Sigmoid colon (tissue), 7 donors: ENCODE data around the gene TAGLN2. TPM values are rescaled to one million over a fixed set of nuclear protein-coding genes. Genes with fewer than 3 reads are reported as not detected.

Experiments
- DNase-seq: peaks from one replicate; pipeline ENCODE4 v3.0.0-alpha.2; 2019
- H3K27ac ChIP-seq, 4 donors: fragments of 200-600 bp; sonication (generic); one replicate each; pipeline ENCODE4 v1.5.1; 2016 to 2019; ENCODE audit warnings: mild to moderate bottlenecking in 1 of 4
- H3K27me3 ChIP-seq, 3 donors: fragments of 200-600 bp; sonication (generic); one replicate each; pipeline ENCODE4 v1.5.1; 2019; ENCODE audit warnings: mild to moderate bottlenecking in 1 of 3
- H3K36me3 ChIP-seq, 4 donors: fragments of 200-600 bp; sonication (generic); one replicate each; pipeline ENCODE4 v1.5.1; 2016 to 2019
- H3K4me1 ChIP-seq, 4 donors: fragments of 200-600 bp; sonication (generic); one replicate each; pipeline ENCODE4 v1.5.1; 2017 to 2019
- H3K4me3 ChIP-seq, 4 donors: fragments of 200-600 bp; sonication (generic); one replicate each; pipeline ENCODE4 v1.5.1; 2017 to 2019; ENCODE audit warnings: mild to moderate bottlenecking in 2 of 4, moderate library complexity in 1 of 4
- H3K9me3 ChIP-seq, 4 donors: fragments of 200-600 bp in 3 of 4; sonication (generic) in 3 of 4; one replicate each; pipeline versions ENCODE4 v1.5.1 to v1.6.1; 2013 to 2019
- EP300 ChIP-seq, 4 donors: sonication (generic); formaldehyde crosslinking; IDR thresholded peaks; one replicate each; pipeline ENCODE4 v1.6.1; 2017; ENCODE audit warnings: antibody characterized with exemption in 4 of 4
- POLR2A ChIP-seq, 2 donors: fragments of 450-650 bp; IDR thresholded peaks; one replicate each; pipeline ENCODE4 v1.6.1; 2016; ENCODE audit warnings: antibody characterized with exemption in 2 of 2, mild to moderate bottlenecking in 2 of 2, moderate library complexity in 2 of 2
- POLR2AphosphoS5 ChIP-seq, 4 donors: sonication (generic); formaldehyde crosslinking; IDR thresholded peaks; one replicate each; pipeline ENCODE4 v1.6.1; 2017; ENCODE audit warnings: antibody characterized with exemption in 4 of 4
- WGBS, 2 donors: extraction: QIAGEN DNeasy Blood & Tissue Kit; methylation state at CpG; one replicate each; pipeline ENCODE4 v1.1.7; 2013; 5-methylcytosine and 5-hydroxymethylcytosine counted together
- intact Hi-C: fragments of 100-400 bp; cut with DNase I; formaldehyde crosslinking; loops from one replicate; pipeline ENCODE4 v1.15.1; 2023
- polyA plus RNA-seq, 3 donors: library from polyadenylated mRNA; stranded (reverse); fragments of 200-250 nt; gene quantifications; one replicate each; pipeline ENCODE4 v1.2.3, GENCODE V29; 2013
- total RNA-seq, 4 donors: library from RNA; depleted of rRNA; stranded (reverse); fragments of >200 nt; gene quantifications; one replicate each; pipeline ENCODE4 v1.1.0, GENCODE V29; 2016
- TF ChIP-seq, protein P1 (sequence below), 4 experiments: fragments of 450-650 bp in 3 of 4; fragments of 200-600 bp in 1 of 4; IDR thresholded peaks; one replicate each; pipeline ENCODE4 v1.5.1; 2016 to 2019; ENCODE audit warnings: antibody characterized with exemption in 4 of 4, mild to moderate bottlenecking in 3 of 4, moderate library complexity in 2 of 4
- donor health status: healthy with polysubstance abuse.
- donor health status: Bipolar disorder and iron deficiency.
- donor health status: healthy.

TAGLN2 gene
- total and polyA plus RNA-seq, 7 donors, result 88.8 to 770 (median 109) TPM

DNA sequence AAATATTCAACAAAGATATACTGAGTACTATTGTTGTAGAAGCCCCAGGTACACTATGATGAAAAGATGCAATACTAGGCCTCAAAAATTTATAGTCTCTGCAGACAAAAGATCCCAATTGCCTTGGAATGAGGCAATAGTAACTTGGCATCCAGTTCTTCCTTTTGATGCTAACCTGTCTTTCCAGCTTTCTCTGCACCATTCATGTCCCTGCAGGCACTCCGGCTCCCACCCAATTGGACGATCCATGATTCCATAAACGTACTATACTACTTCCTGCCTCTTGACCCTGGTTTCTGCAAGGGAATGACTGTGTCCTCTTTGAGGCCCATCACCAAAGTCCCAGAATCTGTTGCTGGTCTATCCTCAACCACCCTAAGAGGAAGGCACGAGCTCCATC is 8.0 kb upstream of the TAGLN2 start:
- 58 to 79% methylated on average over 4 of the region's 4 CpGs for WGBS, 2 donors
- Histone ChIP-seq H3K27me3 (no peaks in the 10 kb centered on the region), H3K9me3 (no peaks in the 10 kb centered on the region), H3K4me1 (peaks cover 0 to 11% (median 6%) of the 10 kb centered on the region in 4 donors), H3K27ac (no peak overlapping the region), H3K36me3 (no peaks in the 10 kb centered on the region), H3K4me3 (no peak overlapping the region)
- intact Hi-C loops, result no loop called here
- DNase-seq, result no peak
- no peak for TF ChIP-seq POLR2A (IDR thresholded peaks at IDR 0.05)
- TF ChIP-seq POLR2AphosphoS5 (IDR thresholded peaks at IDR 0.05), result no peak
- no peak for TF ChIP-seq EP300 (IDR thresholded peaks at IDR 0.05)
- TF ChIP-seq, protein P1, sequence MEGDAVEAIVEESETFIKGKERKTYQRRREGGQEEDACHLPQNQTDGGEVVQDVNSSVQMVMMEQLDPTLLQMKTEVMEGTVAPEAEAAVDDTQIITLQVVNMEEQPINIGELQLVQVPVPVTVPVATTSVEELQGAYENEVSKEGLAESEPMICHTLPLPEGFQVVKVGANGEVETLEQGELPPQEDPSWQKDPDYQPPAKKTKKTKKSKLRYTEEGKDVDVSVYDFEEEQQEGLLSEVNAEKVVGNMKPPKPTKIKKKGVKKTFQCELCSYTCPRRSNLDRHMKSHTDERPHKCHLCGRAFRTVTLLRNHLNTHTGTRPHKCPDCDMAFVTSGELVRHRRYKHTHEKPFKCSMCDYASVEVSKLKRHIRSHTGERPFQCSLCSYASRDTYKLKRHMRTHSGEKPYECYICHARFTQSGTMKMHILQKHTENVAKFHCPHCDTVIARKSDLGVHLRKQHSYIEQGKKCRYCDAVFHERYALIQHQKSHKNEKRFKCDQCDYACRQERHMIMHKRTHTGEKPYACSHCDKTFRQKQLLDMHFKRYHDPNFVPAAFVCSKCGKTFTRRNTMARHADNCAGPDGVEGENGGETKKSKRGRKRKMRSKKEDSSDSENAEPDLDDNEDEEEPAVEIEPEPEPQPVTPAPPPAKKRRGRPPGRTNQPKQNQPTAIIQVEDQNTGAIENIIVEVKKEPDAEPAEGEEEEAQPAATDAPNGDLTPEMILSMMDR (IDR thresholded peaks at IDR 0.05), result no peak

DNA sequence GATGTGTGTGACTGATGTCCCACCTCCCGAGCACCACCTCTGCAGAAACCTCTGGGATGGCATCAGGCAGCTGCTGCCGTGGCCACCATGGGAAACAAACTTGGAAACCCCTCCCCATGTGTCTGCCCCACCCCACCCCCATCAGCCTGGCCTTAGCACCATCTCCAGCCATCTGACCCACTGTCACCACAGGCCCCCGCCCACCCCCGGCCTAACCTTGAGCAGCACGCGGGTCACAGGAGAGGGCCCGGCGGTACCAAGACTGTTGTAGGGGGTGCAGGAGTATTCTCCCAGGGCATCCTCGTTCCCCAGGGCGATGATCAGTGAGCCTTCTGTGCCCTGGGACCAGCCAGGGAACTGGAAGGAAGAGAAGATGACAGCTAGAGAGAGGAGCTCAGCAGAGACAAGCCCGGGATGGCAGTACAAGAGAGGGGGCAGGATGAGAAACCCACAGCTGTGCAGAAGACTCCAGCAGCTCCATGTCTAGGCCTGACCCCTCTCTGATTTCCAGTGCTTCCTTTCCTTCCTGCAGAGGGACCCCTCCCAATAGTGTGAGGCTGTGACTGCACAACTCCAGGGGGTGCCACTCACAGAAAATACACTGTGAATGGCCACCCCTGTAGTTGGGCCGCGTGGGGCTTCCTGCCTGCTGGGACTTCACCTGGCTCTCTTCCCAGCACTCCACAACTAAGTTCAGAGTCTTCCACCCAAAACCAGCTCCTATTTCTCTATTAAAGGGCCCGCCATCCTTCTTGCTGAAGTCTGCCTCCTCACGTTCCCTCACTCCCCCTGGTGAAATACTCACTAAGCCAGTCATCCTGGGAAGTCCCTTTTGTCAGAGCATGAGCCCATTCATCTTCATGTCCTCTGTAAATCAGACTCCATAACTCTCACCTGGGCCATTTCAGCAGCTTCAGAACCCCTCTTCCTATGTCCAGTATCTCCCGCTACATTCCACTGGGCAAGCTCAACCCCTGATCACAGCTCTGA is 7.3 kb upstream of the TAGLN2 start:
- WGBS, 2 donors, result 88 to 90% methylated on average over 16 of the region's 16 CpGs
- Histone ChIP-seq H3K4me3 (no peak overlapping the region), H3K4me1 (peaks cover 0 to 11% (median 6%) of the 10 kb centered on the region in 4 donors), H3K9me3 (no peaks in the 10 kb centered on the region), H3K27ac (no peak overlapping the region), H3K36me3 (no peaks in the 10 kb centered on the region), H3K27me3 (no peaks in the 10 kb centered on the region)
- intact Hi-C loops, result no loop called here
- TF ChIP-seq EP300 (IDR thresholded peaks at IDR 0.05) (no peak), POLR2AphosphoS5 (IDR thresholded peaks at IDR 0.05) (no peak), POLR2A (IDR thresholded peaks at IDR 0.05) (no peak)
- DNase-seq, result no peak

DNA sequence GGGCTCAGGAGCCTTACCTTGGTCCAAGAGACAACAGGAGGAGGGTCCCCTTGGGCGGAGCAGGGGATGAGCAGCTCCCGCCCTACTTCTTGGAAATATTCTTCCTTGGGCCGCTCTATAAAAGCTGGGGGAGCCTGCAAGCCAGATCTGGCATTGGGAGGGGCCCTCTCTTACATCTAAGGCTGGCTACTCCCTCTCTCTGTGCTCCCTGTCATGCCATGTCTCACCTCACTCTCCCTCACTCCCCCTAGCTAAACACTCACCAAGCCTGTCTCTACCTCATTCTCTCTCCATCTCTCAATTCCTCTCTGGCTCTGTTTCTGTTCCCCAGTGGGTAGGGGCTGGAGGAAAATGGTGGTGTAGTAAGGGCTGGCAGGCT is 6.5 kb upstream of the TAGLN2 start:
- Histone ChIP-seq H3K4me3 (no peak overlapping the region), H3K9me3 (no peaks in the 10 kb centered on the region), H3K27me3 (no peaks in the 10 kb centered on the region), H3K36me3 (no peaks in the 10 kb centered on the region), H3K4me1 (peaks cover 0 to 7% (median 5%) of the 10 kb centered on the region in 4 donors), H3K27ac (no peak overlapping the region)
- TF ChIP-seq POLR2A (IDR thresholded peaks at IDR 0.05), result no peak
- TF ChIP-seq EP300 (IDR thresholded peaks at IDR 0.05), result no peak
- TF ChIP-seq, protein P1 (IDR thresholded peaks at IDR 0.05), result no peak
- TF ChIP-seq POLR2AphosphoS5 (IDR thresholded peaks at IDR 0.05), result no peak
- 93 to 97% methylated on average over 3 of the region's 3 CpGs for WGBS, 2 donors
- intact Hi-C loops, result no loop called here
- no peak for DNase-seq

DNA sequence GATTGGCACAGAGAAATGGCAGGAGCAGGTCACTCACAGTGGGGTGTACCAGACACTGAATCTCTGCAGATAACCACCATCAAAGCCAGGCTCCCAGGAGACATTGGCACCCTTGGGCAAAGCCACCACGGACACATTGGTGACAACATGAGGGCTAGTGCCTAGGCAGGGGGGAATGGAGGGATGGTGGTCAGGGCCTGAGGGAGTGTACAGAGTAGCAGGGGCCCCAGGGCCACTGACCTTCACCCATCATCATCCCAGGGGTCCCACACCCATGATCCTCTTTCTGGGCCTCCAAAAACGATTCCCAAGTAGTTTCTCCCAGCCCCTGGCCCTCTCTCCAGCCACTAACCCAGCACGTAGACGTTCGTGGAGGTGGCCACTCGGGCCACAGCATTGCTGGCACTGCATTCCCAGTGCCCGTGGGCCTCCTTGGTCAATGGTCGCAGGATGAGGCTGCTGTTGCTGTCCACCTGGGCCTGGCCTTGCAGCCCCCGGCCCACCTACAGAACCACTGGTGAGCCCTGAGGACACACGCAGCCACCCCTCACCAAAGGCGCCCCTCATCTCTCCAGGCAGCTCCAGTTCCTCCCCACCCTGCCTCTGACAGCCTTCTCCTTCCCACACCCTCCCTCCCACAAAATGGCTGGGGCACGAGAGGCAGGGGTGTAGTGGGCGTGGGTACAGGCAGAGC is 5.9 kb upstream of the TAGLN2 start:
- Histone ChIP-seq H3K27me3 (no peaks in the 10 kb centered on the region), H3K4me1 (peaks cover 0 to 7% (median 4%) of the 10 kb centered on the region in 4 donors), H3K9me3 (no peaks in the 10 kb centered on the region), H3K4me3 (no peak overlapping the region), H3K27ac (no peak overlapping the region), H3K36me3 (no peaks in the 10 kb centered on the region)
- intact Hi-C loops, result no loop called here
- no peak for TF ChIP-seq POLR2AphosphoS5 (IDR thresholded peaks at IDR 0.05)
- TF ChIP-seq, protein P1 (IDR thresholded peaks at IDR 0.05), result no peak
- TF ChIP-seq POLR2A (IDR thresholded peaks at IDR 0.05), result no peak
- no peak for TF ChIP-seq EP300 (IDR thresholded peaks at IDR 0.05)
- WGBS, 2 donors, result 91 to 94% methylated on average over 13 of the region's 13 CpGs
- DNase-seq, result no peak

DNA sequence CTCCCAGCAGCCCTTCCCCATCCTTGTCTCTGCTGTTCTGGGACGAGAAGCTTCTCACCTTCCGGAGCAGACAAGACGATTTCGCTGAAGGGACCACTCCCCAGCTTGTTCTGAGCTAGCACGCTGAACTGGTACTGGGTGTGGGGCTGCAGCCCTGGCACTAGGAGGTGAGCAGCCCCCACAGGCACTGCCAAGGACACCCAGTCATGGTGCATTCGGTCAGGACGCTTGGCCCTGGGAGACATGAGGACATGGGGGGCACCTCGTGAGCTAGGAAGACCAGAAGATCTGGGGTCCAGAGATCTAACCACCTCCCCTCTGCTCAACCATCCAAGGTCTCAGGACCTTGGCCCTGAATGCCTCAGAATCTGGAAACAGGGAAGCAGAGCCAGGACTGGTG is 5.3 kb upstream of the TAGLN2 start:
- no peaks in the 10 kb centered on the region for H3K27me3 ChIP-seq
- H3K4me3 ChIP-seq, result no peak overlapping the region
- no peaks in the 10 kb centered on the region for H3K9me3 ChIP-seq
- H3K36me3 ChIP-seq, result no peaks in the 10 kb centered on the region
- no peak for TF ChIP-seq POLR2AphosphoS5 (IDR thresholded peaks at IDR 0.05)
- TF ChIP-seq POLR2A (IDR thresholded peaks at IDR 0.05), result no peak
- TF ChIP-seq, protein P1 (IDR thresholded peaks at IDR 0.05), result no peak
- TF ChIP-seq EP300 (IDR thresholded peaks at IDR 0.05), result no peak
- H3K4me1 ChIP-seq, result peaks cover 0 to 10% (median 8%) of the 10 kb centered on the region in 4 donors
- H3K27ac ChIP-seq, result no peak overlapping the region
- 94 to 97% methylated on average over 8 of the region's 8 CpGs for WGBS, 2 donors
- intact Hi-C loops, result no loop called here
- no peak for DNase-seq
